A673 (cell line): ENCODE data around the gene HPSE2. TPM values are rescaled to one million over a fixed set of nuclear protein-coding genes. Genes with fewer than 3 reads are reported as not detected.

Source experiments
- BruUV-seq: library from RNA; stranded (reverse); fragments of 400-500 nt; replicated peaks from 2 replicates; lab custom pipeline; 2021; lab: Mats Ljungman, UMichigan
- CTCF ChIA-PET: fragments of 300-600 bp; sonication (Branson Sonifier 250); formaldehyde crosslinking; loops from one replicate; lab custom pipeline; 2022; ENCODE audit warnings: antibody characterized with exemption; lab: Charles Lee
- POLR2A ChIA-PET: fragments of 300-600 bp; sonication (Branson Sonifier 250); formaldehyde crosslinking; loops from one replicate; lab custom pipeline; 2022; ENCODE audit warnings: antibody characterized with exemption; ENCODE audit not compliant: low non-redundant PET; lab: Charles Lee
- DNase-seq: peaks from one replicate; pipeline ENCODE4 v3.0.0-alpha.2; 2015; ENCODE audit warnings: low spot score
- H3K27ac ChIP-seq: fragments of 200-600 bp; sonication (generic); 2 replicates; pipeline ENCODE4 v1.5.1; 2016; ENCODE audit warnings: mixed run types, low read depth, mild to moderate bottlenecking, mixed read lengths, antibody characterized with exemption, low read length; ENCODE audit not compliant: poor library complexity, severe bottlenecking
- H3K27me3 ChIP-seq: fragments of 200-600 bp; sonication (generic); replicated peaks from 2 replicates; pipeline ENCODE4 v1.6.1; 2017; ENCODE audit warnings: mixed run types, low read depth, mild to moderate bottlenecking, mixed read lengths, antibody characterized with exemption, low read length; ENCODE audit not compliant: insufficient read depth, poor library complexity
- H3K36me3 ChIP-seq: fragments of 200-600 bp; sonication (generic); 2 replicates; pipeline ENCODE4 v1.6.1; 2016; ENCODE audit warnings: mixed run types, mild to moderate bottlenecking, mixed read lengths, antibody characterized with exemption, low read length; ENCODE audit not compliant: insufficient read depth, poor library complexity, severe bottlenecking
- H3K4me1 ChIP-seq: fragments of 200-600 bp; sonication (generic); 2 replicates; pipeline ENCODE4 v1.6.1; 2017; ENCODE audit warnings: mixed run types, mild to moderate bottlenecking, mixed read lengths, antibody characterized with exemption, low read length; ENCODE audit not compliant: insufficient read depth, poor library complexity, severe bottlenecking
- H3K4me3 ChIP-seq: fragments of 200-600 bp; sonication (generic); 2 replicates; pipeline ENCODE4 v1.5.1; 2016; ENCODE audit warnings: low read depth, mixed run types, mild to moderate bottlenecking, mixed read lengths, low read length; ENCODE audit not compliant: poor library complexity, severe bottlenecking
- H3K9me3 ChIP-seq: fragments of 200-600 bp; sonication (generic); 2 replicates; pipeline ENCODE4 v1.6.1; 2016; ENCODE audit warnings: mixed run types, low read depth, mild to moderate bottlenecking, mixed read lengths, antibody characterized with exemption, low read length; ENCODE audit not compliant: poor library complexity, severe bottlenecking
- CTCF ChIP-seq: fragments of 300-800, 200-600 bp; sonication (generic); conservative IDR thresholded peaks from 2 replicates; pipeline ENCODE4 v1.5.1; 2017; ENCODE audit warnings: low read depth, mild to moderate bottlenecking, antibody characterized with exemption, low read length, moderate library complexity, mixed read lengths
- EZH2 ChIP-seq: fragments of 200-600 bp; sonication (generic); IDR thresholded peaks from 2 replicates; pipeline ENCODE4 v1.6.1; 2017; ENCODE audit warnings: borderline replicate concordance, low read depth, mild to moderate bottlenecking, mixed read lengths, antibody characterized with exemption, low read length; ENCODE audit not compliant: poor library complexity, severe bottlenecking
- intact Hi-C: fragments of 100-400 bp; cut with micrococcal nuclease; formaldehyde crosslinking; loops from one replicate; pipeline ENCODE4 v1.10.0; 2022; ENCODE audit not compliant: unreplicated experiment
- total RNA-seq: library from RNA; stranded (reverse); gene quantifications from 2 replicates; pipeline ENCODE4 v1.2.3, GENCODE V29; 2021

The HPSE2 gene
- total RNA-seq, 1 experiment from 2014 or later: not detected

GRCh38 chr10:98467506-98468318 lies 767.9 kb downstream of the HPSE2 start:
- Histone ChIP-seq H3K27ac (no peak overlapping the region), H3K4me3 (peak overlapping the region; percentile 39), H3K36me3 (no peaks in the 10 kb centered on the region), H3K27me3 (peaks cover 32% of the 10 kb centered on the region), H3K9me3 (no peaks in the 10 kb centered on the region), H3K4me1 (peaks cover 5% of the 10 kb centered on the region)
- intact Hi-C loops: loop anchor here (1.0 to 10.0 kb wide), 6 partner anchors 197 to 897 kb away; no protein-coding TSS in a partner anchor
- ChIA-PET CTCF (interaction anchor here (0.5 to 1.4 kb wide), 6 partner anchors 129 to 964 kb away, joined by 3 to 12 read pairs (median 6); no protein-coding TSS in a partner anchor), POLR2A (no interaction called here)
- TF ChIP-seq EZH2 (no peak), CTCF (peak; percentile 82)
- DNase-seq: peak; percentile 86
- BruUV-seq: no TSS peak

DNA sequence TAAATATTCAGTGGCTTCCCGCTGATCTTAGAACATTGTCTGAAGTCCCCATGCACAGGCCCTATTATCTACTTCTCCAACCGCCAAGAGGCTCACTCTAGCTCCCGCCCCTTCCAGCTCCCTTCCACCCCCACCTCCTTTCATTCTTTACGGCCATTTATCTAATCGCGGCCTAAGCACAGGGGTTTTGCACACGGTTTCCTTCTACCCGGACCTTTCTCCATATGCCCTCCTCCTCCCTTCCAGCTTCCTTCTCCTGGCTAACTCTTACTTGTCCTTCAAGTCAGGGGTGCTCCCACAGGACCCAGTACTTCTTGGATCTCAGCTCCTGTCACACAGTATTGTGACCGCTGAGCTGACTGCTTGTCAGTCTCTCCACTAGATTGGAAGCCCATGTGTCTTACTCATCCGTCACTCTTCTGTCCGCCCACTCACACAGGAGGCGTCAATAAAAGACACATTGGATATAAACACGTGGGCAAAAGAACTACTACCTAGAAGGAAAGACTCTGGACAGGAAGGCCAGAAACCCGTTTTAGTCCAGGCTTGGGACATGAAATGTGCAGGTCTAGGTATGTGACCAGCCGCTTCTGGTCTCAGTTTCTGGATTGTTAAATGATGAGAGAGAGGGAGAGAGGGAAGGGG lies 768.7 kb downstream of the HPSE2 start:
- H3K4me3 ChIP-seq: no peak overlapping the region
- CTCF ChIA-PET: interaction anchor here (0.5 to 1.4 kb wide), 5 partner anchors 197 to 964 kb away, joined by 3 to 12 read pairs (median 7); no protein-coding TSS in a partner anchor
- no peaks in the 10 kb centered on the region for H3K36me3 ChIP-seq

More for the DNA sequence above, 768.7 kb downstream of the HPSE2 start:
- Histone ChIP-seq H3K27ac (no peak overlapping the region), H3K4me1 (peaks cover 5% of the 10 kb centered on the region), H3K9me3 (no peaks in the 10 kb centered on the region), H3K27me3 (peaks cover 32% of the 10 kb centered on the region)
- TF ChIP-seq EZH2 (no peak), CTCF (no peak)
- POLR2A ChIA-PET: no interaction called here
- no peak for DNase-seq
- intact Hi-C loops: loop anchor here (1.0 to 10.0 kb wide), 6 partner anchors 197 to 898 kb away; no protein-coding TSS in a partner anchor
- BruUV-seq: no TSS peak
